K562 (cell line): ENCODE data around the gene RALB. TPM values are rescaled to one million over a fixed set of nuclear protein-coding genes. Genes with fewer than 3 reads are reported as not detected.

Experiments
- ARID1B ChIP-seq: fragments of 450-650 bp; IDR thresholded peaks from 2 replicates; pipeline ENCODE4 v1.6.1; 2016; ENCODE audit warnings: antibody characterized with exemption, mild to moderate bottlenecking, inconsistent platforms
- CREM ChIP-seq: IDR thresholded peaks from 2 replicates; pipeline ENCODE4 v1.6.1; 2014; ENCODE audit warnings: antibody characterized with exemption, low read depth
- POLR2AphosphoS5 ChIP-seq: IDR thresholded peaks from 2 replicates; pipeline ENCODE4 v1.6.1; 2011; ENCODE audit warnings: mild to moderate bottlenecking, low read depth, low read length, moderate library complexity; ENCODE audit not compliant: control insufficient read depth, insufficient read depth
- RHOXF2B ChIP-seq: fragments of 250-450 bp; sonication (Bioruptor Pico); conservative IDR thresholded peaks from 2 replicates; pipeline ENCODE4 v1.5.1; 2021
- SAFB ChIP-seq: fragments of 200-400 bp; formaldehyde crosslinking; IDR thresholded peaks from 2 replicates; pipeline ENCODE4 v1.6.1; 2017; ENCODE audit warnings: low read depth, low read length, borderline replicate concordance
- SLC30A9 ChIP-seq: fragments of 250-450 bp; sonication (Bioruptor Pico); IDR thresholded peaks from 2 replicates; pipeline ENCODE4 v1.8.0; 2022; ENCODE audit warnings: mild to moderate bottlenecking, moderate library complexity
- TAF15 ChIP-seq: fragments of 200-400 bp; formaldehyde crosslinking; IDR thresholded peaks from 2 replicates; pipeline ENCODE4 v1.6.1; 2017; ENCODE audit warnings: mild to moderate bottlenecking, low read depth, low read length, moderate library complexity
- TAL1 ChIP-seq: fragments of 450-650 bp; IDR thresholded peaks from 2 replicates; pipeline ENCODE4 v1.6.1; 2016; ENCODE audit warnings: mild to moderate bottlenecking
- YY1 ChIP-seq, 3 experiments: IDR thresholded peaks; 2 replicates each; pipeline ENCODE4 v1.6.1; 2011; ENCODE audit warnings: low read length in 2 of 3, mild to moderate bottlenecking in 2 of 3, moderate library complexity in 2 of 3, borderline replicate concordance in 1 of 3, control low read depth in 1 of 3, low read depth in 1 of 3; ENCODE audit not compliant: insufficient read depth in 3 of 3, insufficient replicate concordance in 2 of 3, control insufficient read depth in 1 of 3, insufficient read length in 1 of 3; ENCODE audit errors: extremely low read depth in 1 of 3
- ZNF184 ChIP-seq: sonication (generic); formaldehyde crosslinking; IDR thresholded peaks from 2 replicates; pipeline ENCODE4 v1.5.0; 2020; ENCODE audit warnings: missing genetic modification reagents
- ZNF232 ChIP-seq: sonication (generic); formaldehyde crosslinking; IDR thresholded peaks from 2 replicates; pipeline ENCODE4 v1.8.0; 2022; ENCODE audit warnings: mild to moderate bottlenecking, missing genetic modification reagents
- ZNF282 ChIP-seq: sonication (generic); formaldehyde crosslinking; IDR thresholded peaks from 2 replicates; pipeline ENCODE4 v1.8.1; 2023; ENCODE audit warnings: missing genetic modification reagents
- ZNF354B ChIP-seq: fragments of 250-450 bp; sonication (Bioruptor Pico); IDR thresholded peaks from 2 replicates; pipeline ENCODE4 v1.4.0; 2020
- ZNF75A ChIP-seq: fragments of 450-650 bp; formaldehyde crosslinking; IDR thresholded peaks from 2 replicates; pipeline ENCODE4 v1.4.0; 2020; ENCODE audit warnings: mild to moderate bottlenecking
- polyA plus RNA-seq, 8 experiments: library from polyadenylated mRNA; depleted of rRNA in 4 of 8; stranded (reverse) in 5 of 8; unstranded in 3 of 8; fragments of >200 nt; fragmentation: Nextera tagmentation in 2 of 8; fragmentation: Illumina TruSeq in 1 of 8; extraction: Ambion mirVana in 2 of 8; extraction: Trizol in 1 of 8; gene quantifications; 2 replicates each; pipeline versions ENCODE4 v1.2.1 to v1.2.3, GENCODE V29; 2011 to 2014; ENCODE audit warnings: inconsistent platforms in 1 of 8, missing spikeins in 1 of 8
- total RNA-seq, 7 experiments: library from RNA; depleted of rRNA in 6 of 7; stranded (reverse); fragments of >200 nt in 6 of 7; fragmentation: Illumina TruSeq in 2 of 7; extraction: Trizol in 2 of 7; gene quantifications; 2 replicates each; pipeline versions ENCODE4 v1.2.1 to v1.2.3, GENCODE V29; 2011 to 2021; ENCODE audit warnings: low replicate concordance in 1 of 7
- TF ChIP-seq, protein P1 (sequence below), 3 experiments: fragments of 200-800 bp in 1 of 3; fragments of 250-450 bp in 1 of 3; fragments of 450-650 bp in 1 of 3; sonication (Bioruptor Pico) in 1 of 3; sonication (Bioruptor generic) in 1 of 3; formaldehyde crosslinking in 1 of 3; IDR thresholded peaks; 2 replicates each; pipeline versions ENCODE4 v1.6.1 to v1.8.0; 2016 to 2022; ENCODE audit warnings: mild to moderate bottlenecking in 2 of 3, missing genetic modification characterization in 2 of 3, missing compliant biosample characterization in 1 of 3, moderate library complexity in 1 of 3
- TF ChIP-seq, protein P2 (sequence below): fragments of 450-650 bp; IDR thresholded peaks from 2 replicates; pipeline ENCODE4 v1.6.1; 2017; ENCODE audit warnings: antibody characterized with exemption, mild to moderate bottlenecking
- TF ChIP-seq, protein P3 (sequence below): fragments of 450-650 bp; formaldehyde crosslinking; IDR thresholded peaks from 2 replicates; pipeline ENCODE4 v1.4.0; 2022; ENCODE audit warnings: mild to moderate bottlenecking, moderate library complexity

RALB gene
- total and polyA plus RNA-seq, 9 of the 15 experiments (the other 6 are each of a cell fraction or from before 2014, with no cell fraction given): 14.8 to 65.6 (median 38.4) TPM

DNA sequence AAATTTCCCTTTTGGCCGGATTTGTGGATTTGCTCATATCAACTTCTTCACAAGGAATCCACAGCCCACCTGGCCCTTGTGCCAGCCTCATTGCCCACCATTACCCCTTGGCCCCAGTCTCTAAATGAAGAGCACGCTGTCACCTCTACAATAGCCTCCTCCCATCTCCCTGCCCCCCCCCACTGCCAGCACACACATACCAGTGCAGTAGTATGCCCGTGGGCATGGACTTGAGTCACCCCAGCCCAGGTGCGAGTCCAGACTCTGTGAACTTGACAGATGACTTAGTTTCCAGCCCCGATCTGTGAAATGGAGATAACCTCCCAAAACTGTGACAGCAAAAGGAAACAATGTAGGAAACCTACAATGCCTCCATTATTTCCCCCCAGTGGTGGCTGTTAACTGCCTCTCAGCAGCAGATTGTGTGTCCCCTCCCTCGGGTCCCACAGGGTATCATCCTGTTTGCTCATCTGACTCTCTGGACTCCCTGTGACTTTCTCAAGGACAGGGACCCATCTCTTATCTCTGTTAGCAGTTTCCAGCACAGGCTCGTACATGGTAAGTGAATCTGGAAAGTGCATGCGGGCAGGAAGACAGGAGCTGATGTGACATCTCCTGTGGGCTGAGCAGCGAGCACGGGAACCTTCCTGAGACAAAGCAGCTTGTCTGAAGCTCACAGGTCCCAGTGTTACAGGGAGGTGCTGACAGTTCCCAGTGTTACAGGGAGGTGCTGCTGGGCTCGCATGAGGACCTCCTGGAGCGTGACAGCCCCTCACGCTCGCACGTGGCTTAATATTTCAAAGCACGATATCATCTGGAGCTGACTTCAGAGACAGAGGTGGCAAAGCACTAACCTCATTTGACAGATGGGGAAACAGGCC, 25.3 kb upstream of the RALB start (continued):
- TF ChIP-seq, protein P1, sequence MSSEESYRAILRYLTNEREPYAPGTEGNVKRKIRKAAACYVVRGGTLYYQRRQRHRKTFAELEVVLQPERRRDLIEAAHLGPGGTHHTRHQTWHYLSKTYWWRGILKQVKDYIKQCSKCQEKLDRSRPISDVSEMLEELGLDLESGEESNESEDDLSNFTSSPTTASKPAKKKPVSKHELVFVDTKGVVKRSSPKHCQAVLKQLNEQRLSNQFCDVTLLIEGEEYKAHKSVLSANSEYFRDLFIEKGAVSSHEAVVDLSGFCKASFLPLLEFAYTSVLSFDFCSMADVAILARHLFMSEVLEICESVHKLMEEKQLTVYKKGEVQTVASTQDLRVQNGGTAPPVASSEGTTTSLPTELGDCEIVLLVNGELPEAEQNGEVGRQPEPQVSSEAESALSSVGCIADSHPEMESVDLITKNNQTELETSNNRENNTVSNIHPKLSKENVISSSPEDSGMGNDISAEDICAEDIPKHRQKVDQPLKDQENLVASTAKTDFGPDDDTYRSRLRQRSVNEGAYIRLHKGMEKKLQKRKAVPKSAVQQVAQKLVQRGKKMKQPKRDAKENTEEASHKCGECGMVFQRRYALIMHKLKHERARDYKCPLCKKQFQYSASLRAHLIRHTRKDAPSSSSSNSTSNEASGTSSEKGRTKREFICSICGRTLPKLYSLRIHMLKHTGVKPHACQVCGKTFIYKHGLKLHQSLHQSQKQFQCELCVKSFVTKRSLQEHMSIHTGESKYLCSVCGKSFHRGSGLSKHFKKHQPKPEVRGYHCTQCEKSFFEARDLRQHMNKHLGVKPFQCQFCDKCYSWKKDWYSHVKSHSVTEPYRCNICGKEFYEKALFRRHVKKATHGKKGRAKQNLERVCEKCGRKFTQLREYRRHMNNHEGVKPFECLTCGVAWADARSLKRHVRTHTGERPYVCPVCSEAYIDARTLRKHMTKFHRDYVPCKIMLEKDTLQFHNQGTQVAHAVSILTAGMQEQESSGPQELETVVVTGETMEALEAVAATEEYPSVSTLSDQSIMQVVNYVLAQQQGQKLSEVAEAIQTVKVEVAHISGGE (CRISPR knock-in tag; IDR thresholded peaks at IDR 0.05): no peak
- TF ChIP-seq ZNF184 (CRISPR knock-in tag): no peak
- no peak for TF ChIP-seq ZNF232 (CRISPR knock-in tag)
- TF ChIP-seq ZNF282 (CRISPR knock-in tag): no peak
- no peak for TF ChIP-seq SAFB
- TF ChIP-seq RHOXF2B (CRISPR knock-in tag): no peak
- no peak; the same call in 1 of the 2 replicates for TF ChIP-seq POLR2AphosphoS5
- no peak for TF ChIP-seq ZNF354B (CRISPR knock-in tag)
- peak; percentile 50; the same call in 1 of the 2 replicates for TF ChIP-seq ARID1B
- no peak for TF ChIP-seq SLC30A9 (CRISPR knock-in tag)
- TF ChIP-seq, protein P2, sequence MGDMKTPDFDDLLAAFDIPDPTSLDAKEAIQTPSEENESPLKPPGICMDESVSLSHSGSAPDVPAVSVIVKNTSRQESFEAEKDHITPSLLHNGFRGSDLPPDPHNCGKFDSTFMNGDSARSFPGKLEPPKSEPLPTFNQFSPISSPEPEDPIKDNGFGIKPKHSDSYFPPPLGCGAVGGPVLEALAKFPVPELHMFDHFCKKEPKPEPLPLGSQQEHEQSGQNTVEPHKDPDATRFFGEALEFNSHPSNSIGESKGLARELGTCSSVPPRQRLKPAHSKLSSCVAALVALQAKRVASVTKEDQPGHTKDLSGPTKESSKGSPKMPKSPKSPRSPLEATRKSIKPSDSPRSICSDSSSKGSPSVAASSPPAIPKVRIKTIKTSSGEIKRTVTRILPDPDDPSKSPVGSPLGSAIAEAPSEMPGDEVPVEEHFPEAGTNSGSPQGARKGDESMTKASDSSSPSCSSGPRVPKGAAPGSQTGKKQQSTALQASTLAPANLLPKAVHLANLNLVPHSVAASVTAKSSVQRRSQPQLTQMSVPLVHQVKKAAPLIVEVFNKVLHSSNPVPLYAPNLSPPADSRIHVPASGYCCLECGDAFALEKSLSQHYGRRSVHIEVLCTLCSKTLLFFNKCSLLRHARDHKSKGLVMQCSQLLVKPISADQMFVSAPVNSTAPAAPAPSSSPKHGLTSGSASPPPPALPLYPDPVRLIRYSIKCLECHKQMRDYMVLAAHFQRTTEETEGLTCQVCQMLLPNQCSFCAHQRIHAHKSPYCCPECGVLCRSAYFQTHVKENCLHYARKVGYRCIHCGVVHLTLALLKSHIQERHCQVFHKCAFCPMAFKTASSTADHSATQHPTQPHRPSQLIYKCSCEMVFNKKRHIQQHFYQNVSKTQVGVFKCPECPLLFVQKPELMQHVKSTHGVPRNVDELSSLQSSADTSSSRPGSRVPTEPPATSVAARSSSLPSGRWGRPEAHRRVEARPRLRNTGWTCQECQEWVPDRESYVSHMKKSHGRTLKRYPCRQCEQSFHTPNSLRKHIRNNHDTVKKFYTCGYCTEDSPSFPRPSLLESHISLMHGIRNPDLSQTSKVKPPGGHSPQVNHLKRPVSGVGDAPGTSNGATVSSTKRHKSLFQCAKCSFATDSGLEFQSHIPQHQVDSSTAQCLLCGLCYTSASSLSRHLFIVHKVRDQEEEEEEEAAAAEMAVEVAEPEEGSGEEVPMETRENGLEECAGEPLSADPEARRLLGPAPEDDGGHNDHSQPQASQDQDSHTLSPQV: no peak
- TF ChIP-seq ZNF75A: no peak
- peak in 1 of 3 experiments; percentile 34 for TF ChIP-seq YY1 (IDR thresholded peaks at IDR 0.05; ENCODE audit: borderline replicate concordance in 1 of 3, control insufficient read depth in 1 of 3, extremely low read depth in 1 of 3, insufficient read depth in 3 of 3, insufficient read length in 1 of 3, insufficient replicate concordance in 2 of 3, low read depth in 1 of 3, low read length in 2 of 3)
- TF ChIP-seq TAL1: peak; percentile 28; the same call in 1 of the 2 replicates
- no peak for TF ChIP-seq TAF15
- TF ChIP-seq, protein P3, sequence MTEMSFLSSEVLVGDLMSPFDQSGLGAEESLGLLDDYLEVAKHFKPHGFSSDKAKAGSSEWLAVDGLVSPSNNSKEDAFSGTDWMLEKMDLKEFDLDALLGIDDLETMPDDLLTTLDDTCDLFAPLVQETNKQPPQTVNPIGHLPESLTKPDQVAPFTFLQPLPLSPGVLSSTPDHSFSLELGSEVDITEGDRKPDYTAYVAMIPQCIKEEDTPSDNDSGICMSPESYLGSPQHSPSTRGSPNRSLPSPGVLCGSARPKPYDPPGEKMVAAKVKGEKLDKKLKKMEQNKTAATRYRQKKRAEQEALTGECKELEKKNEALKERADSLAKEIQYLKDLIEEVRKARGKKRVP (CRISPR knock-in tag): no peak
- TF ChIP-seq CREM: no peak
